Measurements from ENCODE around the gene SSR2.
"Not testable (repeated sequence)": the region's sequence is repeated elsewhere in the genome, so short reads cannot be mapped to it uniquely, and the experiment has no call there.

SSR2 gene

DNA sequence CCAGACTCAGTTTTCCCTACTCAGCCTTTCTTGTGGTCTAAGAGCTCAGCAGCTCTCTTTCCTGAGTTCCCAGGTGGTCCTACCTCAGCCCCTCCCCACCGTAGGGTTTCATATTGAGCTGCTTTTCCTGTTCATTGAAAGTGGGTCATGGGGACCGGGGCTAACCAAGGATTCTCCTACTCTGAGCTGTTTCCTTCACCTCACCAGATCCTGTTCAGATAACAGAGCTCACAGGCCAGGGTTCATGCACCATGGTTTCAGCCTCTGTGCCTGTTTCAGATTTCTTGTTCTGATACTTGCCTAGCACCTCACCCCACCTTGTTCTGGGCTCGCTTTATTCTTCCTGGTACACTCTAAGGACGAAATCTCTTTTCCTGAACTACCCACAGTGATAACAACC, 24.3 kb upstream of the SSR2 start:
- no peak for DNase-seq (ENCODE audit: low read depth)
- no peak overlapping the region for H3K4me3 ChIP-seq (ENCODE audit: low read depth, low read length)
- TF ChIP-seq CTCF (conservative IDR thresholded peaks at IDR 0.05; ENCODE audit: low read depth, low read length) = no peak

- H3K4me3 ChIP-seq (ENCODE audit: low read depth, low read length) = no peak overlapping the region
- TF ChIP-seq CTCF (conservative IDR thresholded peaks at IDR 0.05; ENCODE audit: low read depth, low read length) = no peak
- no peak for DNase-seq (ENCODE audit: low read depth)
Observed at GRCh38 chr1:156042828-156043227, 22.1 kb upstream of the SSR2 start.

GRCh38 chr1:156034991-156035390, 14.2 kb upstream of the SSR2 start:
- H3K4me3 ChIP-seq (ENCODE audit: low read depth, low read length) = not testable (repeated sequence)

GRCh38 chr1:156033011-156033410, 12.3 kb upstream of the SSR2 start:
- no peak overlapping the region for H3K4me3 ChIP-seq (ENCODE audit: low read depth, low read length)
- peak; percentile 88 for DNase-seq (ENCODE audit: low read depth)
- TF ChIP-seq CTCF (conservative IDR thresholded peaks at IDR 0.05; ENCODE audit: low read depth, low read length) = no peak

More at GRCh38 chr1:156034991-156035390, 14.2 kb upstream of the SSR2 start:
- DNase-seq (ENCODE audit: low read depth) = not testable (repeated sequence)

- H3K4me3 ChIP-seq (ENCODE audit: low read depth, low read length) = no peak overlapping the region
- no peak for DNase-seq (ENCODE audit: low read depth)
- no peak for TF ChIP-seq CTCF (conservative IDR thresholded peaks at IDR 0.05; ENCODE audit: low read depth, low read length)
Observed at GRCh38 chr1:156026588-156026987, 5.8 kb upstream of the SSR2 start.

DNA sequence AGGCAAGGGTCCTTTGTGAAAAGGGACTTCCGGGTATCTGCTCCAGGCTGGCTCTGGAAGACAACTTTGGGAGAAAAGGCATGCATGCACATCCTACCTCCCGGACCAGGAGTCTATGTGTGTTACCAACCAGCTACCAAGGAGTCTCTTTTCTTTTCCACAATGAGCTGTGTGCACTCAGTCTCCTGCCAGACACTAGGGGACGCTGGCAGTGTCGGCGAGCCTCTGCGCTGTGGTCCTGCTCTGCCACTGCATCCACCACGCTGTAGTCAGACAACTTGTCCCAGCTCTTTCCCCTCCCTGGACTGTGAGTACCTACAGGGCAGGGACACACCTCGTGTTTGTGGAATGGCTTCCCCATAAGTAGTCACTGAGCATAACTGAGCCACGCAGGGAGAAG, 5.1 kb upstream of the SSR2 start:
- no peak overlapping the region for H3K4me3 ChIP-seq (ENCODE audit: low read depth, low read length)
- peak; percentile 66 for DNase-seq (ENCODE audit: low read depth)
- peak; percentile 91 for TF ChIP-seq CTCF (conservative IDR thresholded peaks at IDR 0.05; ENCODE audit: low read depth, low read length)

DNA sequence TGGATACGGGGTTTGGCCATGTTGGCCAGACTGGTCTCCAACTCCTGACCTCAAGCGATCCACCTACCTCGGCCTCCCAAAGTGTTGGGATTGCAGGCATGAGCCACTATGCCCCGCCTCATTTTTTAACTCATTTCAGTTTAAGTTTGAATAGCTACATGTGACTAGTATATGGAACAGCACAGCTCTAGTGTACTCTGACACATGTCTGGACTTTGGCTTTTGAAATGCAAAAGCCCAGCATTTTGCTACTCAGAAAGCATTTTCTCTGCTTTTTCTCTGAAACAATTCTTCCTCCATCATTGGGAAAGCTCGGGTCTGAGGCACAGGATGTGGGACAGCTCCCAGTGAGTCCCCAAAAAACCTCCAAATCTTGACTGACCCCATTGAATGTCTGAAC, 4.0 kb upstream of the SSR2 start:
- no peak overlapping the region for H3K4me3 ChIP-seq (ENCODE audit: low read depth, low read length)
- no peak for TF ChIP-seq CTCF (conservative IDR thresholded peaks at IDR 0.05; ENCODE audit: low read depth, low read length)
- DNase-seq (ENCODE audit: low read depth) = no peak

DNA sequence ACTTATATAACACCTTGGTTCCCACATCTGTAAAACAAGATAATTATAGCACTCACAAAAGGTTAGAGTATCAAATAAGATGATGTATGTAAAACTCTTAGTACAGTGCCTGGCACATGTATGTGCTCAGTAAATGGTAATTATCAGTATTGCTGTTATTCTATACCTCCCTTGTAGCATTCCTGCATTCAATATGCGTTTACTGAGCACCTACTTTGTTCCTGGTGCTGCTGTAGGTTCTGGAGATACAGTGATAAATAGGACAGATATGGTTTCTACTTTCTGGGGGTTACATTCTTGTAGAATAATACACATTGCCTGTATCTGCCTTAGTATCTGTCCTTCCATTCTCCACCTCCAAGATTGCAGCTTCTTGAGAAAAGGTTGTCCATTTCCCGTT, 1.2 kb upstream of the SSR2 start:
- TF ChIP-seq CTCF (conservative IDR thresholded peaks at IDR 0.05; ENCODE audit: low read depth, low read length) = no peak
- DNase-seq (ENCODE audit: low read depth) = no peak
- H3K4me3 ChIP-seq (ENCODE audit: low read depth, low read length) = no peak overlapping the region

All from choroid plexus epithelial cell (primary cell).